ENCODE results near the gene HPGD.

HPGD gene

GRCh38 chr4:174522183-174523024 is at the start of gene HPGD:
Gene HPGD (minus strand): TSS chr4:174522488. CDS start chr4:174522451, 37 bp downstream.
- peak; percentile 5 for DNase-seq (ENCODE audit: low spot score)

- DNase-seq (ENCODE audit: low spot score): no peak
These were observed 42.2 kb upstream of the HPGD start for GRCh38 chr4:174564529-174564928.

DNA sequence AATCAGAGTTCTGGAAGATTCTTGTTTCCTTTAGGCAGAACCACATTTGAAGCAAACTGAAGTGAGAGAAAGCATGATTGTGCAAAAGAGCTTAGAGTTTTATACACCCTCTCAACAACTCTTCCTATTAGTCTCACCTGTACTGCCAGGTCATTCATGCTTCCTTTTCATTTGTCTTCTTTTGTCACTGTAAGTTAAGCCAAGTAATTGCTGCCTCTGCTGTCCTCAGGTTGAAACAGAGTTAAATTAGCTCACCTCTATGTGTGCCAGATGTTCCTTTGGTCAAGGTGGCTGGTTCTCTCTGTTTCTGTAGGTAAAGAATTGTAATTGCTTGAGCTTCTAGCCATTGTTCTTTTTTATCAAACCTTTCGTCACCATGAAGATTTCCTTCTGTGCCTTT is 41.1 kb upstream of the HPGD start:
- no peak for DNase-seq (ENCODE audit: low spot score)

GRCh38 chr4:174561560-174561959 is 39.3 kb upstream of the HPGD start:
- DNase-seq (ENCODE audit: low spot score): no peak

GRCh38 chr4:174559894-174560293 is 37.6 kb upstream of the HPGD start:
- no peak for DNase-seq (ENCODE audit: low spot score)

DNA sequence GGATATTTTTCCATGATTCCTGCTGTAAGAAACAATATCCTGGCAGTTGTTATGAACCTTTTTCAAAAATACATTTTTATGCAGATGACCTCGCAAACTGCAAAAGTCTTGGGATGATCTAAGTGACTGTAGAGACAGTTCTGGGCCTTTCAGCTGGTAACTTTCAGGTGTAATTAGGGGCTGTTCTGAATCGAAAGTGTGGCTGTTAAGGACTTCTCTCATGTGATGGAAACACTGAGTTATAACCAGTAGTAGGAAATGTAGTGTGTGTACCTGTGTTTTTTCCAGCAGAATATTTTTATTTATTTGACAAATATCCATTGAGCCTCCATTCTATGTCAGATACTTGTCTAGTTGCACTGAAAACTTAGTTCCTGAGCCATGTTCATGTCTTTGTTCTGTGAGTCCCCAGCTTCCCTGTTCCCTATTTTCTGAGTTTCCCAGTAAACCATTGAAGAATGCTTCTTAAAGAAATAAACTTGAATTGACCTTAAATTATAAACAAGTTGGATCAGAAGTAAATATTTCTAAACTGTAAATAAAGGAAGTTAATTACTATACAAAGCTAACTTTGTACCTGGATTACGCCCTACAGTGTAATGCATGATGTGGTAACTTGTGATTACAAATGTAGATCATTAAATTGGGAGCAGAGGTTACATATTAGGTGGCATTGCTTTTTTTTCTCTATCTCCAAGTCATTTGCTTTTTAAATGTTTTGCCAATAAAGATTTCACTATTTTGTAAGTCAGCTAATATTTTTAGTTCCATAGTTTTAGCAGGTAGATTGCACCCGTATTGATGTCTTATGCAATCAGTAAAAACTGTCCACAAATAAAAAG is 33.7 kb upstream of the HPGD start:
- DNase-seq (ENCODE audit: low spot score): no peak

GRCh38 chr4:174554231-174554728 is 32.0 kb upstream of the HPGD start:
- no peak for DNase-seq (ENCODE audit: low spot score)

DNA sequence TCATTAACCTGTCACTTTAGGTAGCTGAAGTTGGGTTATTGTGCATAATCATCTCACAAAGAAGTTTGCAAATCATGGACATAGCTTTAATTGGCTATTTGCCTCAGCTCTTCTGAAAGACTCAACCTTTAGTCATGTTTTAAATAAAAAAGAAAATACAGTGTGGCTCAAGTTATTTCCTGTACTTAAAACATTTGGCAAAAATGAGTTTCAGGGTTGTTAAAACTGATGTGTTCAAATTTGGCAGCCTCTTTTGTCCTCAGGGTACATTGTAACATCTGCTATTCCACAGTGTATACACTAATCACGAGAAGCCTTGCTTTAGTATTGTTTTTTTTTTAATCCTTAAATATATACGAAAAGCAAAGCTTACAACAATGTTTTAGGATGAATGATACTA is 31.5 kb upstream of the HPGD start:
- DNase-seq (ENCODE audit: low spot score): no peak

DNA sequence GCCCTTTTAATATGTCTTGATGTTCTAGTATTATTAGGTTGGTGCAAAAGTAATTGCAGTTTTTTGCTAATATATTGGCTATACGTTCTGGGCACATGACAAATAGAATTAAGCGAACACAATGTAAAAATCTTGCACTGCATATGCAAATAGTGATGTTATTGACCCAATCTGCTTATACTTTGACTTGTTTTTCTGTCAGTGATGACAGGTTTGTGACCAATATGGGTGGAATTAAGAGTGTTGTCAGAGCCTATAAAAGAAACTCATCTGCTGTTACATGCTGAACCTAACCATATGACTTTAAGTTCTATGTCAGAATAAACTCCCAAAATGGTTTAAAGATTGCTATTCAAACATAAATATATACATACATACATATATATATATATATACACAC is 30.7 kb upstream of the HPGD start:
- DNase-seq (ENCODE audit: low spot score): no peak

DNA sequence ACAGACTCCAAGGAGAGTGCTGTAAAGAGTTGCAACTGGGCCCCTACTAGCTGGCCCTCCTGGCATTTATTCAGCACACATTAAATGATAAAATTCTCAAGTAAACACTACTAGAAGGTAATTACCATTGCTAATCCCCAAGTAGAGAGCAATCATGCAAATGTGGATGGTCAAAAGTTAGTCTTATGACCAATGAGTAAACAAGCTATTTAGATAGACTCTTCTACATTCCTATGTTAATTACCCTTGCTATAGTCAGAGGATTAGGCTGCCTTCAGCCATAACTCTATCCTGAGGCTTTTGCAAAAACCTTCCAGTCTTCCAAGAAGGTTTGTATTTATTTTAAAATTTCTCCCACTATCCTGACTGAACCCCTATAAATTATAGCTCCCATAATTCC is 28.3 kb upstream of the HPGD start:
- no peak for DNase-seq (ENCODE audit: low spot score)

GRCh38 chr4:174549721-174550120 is 27.4 kb upstream of the HPGD start:
- DNase-seq (ENCODE audit: low spot score): no peak

- DNase-seq (ENCODE audit: low spot score): no peak
These were observed 23.0 kb upstream of the HPGD start for GRCh38 chr4:174545268-174545667.

DNA sequence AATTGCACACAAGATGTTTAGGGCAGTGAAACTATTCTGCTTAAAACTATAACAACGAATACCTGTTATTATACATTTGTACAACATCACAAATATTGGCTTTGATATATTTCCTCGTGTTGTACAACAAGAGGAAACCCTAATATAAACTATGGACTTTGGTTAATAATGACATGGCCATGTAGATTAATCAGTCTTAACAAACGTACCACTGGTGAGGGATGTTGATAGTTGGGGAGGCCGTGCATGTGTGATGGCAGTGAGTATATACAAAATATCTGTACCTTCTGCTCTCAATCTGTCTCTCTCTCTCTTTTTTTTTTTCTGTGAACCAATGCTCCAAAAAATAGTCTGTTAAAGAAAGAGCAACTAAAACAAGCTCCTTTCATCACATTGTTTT is 22.2 kb upstream of the HPGD start:
- DNase-seq (ENCODE audit: low spot score): no peak

DNA sequence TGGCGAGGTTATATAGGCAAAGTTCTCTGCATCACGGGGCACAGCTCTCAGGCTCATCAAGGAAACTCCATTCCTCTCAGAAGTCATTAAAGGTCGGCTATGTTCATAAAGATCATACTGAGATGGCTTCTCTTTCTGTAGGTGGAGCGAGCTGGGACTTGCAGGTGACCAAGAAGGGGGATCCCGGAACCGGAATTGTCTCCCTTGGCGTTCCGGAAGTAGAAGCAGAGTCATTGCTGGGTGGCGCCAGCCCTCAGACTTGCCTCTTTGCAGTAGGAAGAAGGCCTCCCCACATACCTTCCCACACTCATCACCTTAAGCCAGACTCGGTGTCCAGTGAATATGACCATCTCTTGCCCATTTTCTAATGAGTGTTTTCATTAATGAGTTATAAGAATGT is 17.9 kb upstream of the HPGD start:
- DNase-seq (ENCODE audit: low spot score): no peak

DNA sequence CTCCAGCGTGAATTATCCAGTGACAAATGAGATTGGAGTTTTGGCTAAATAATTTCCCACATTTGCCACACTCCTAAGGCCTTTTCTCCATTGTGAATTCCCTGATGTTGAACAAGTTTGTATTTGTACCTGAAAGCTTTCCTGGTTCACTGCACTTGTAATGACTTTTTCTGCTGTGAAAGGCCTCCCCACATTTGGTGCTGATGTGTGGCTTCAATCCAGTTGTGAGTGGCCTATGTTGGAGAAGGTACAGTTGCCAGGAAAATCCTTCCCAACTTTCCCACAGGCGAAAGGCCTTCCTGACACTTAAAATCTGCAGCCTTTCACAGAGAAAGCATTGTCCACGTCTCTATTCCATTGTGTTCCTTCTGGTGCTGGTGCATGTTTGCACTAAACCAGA is 17.3 kb upstream of the HPGD start:
- DNase-seq (ENCODE audit: low spot score): no peak

GRCh38 chr4:174538876-174539250 is 16.6 kb upstream of the HPGD start:
- DNase-seq (ENCODE audit: low spot score): no peak

DNA sequence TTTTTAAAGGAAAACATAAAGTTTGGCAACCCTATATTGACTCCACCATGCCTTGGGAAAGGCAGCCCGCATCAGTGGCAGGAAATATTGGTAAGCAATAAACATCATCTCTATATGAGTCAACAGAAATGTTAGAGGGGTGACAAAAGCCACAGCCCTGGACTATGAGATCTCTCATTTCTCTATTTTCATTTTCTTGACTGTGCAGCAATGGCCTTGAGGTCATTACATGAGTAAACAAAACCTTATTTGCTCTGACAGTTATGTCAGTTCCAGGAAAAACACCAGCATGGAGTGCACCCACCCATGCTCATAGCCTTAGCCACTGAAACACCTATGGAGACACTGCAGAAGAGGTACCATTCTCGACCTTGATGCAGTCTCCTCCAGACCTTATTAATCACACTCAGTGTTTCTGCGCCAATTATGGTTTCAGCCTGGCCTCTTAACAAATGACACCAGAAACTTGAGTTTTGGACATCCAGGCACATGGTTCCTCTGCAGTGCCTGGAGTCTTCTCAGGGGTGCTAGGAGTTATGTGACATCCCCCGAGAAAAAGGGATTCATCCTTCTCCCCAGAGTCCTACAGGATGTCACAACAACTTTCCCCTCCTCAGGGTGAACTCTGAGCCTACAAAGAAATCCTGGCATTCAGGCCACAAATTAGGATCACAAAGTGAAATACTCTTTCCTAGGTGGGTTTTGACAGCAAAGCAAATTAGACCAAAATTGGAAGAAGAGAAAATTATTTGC is 16.0 kb upstream of the HPGD start:
- no peak for DNase-seq (ENCODE audit: low spot score)

DNA sequence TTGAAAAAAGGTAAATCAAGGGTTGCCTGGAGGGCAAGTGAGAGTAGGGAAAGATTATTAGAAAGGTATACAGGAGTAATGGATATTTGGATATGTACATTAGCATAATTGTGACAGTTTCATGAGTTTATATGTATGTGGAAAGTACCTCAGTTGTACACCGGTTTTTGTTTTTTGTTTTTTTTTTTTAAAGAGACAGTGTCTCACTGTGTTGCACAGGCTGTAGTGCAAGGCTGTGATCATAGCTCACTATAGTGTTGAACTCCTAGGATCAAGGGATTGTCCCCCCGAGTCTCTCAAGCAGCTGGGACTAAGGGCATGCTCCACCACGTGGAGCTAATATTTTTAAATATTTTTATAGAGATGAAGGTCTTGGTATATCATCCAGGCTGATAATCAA is 15.3 kb upstream of the HPGD start:
- DNase-seq (ENCODE audit: low spot score): no peak

GRCh38 chr4:174534461-174534860 is 12.2 kb upstream of the HPGD start:
- no peak for DNase-seq (ENCODE audit: low spot score)

DNA sequence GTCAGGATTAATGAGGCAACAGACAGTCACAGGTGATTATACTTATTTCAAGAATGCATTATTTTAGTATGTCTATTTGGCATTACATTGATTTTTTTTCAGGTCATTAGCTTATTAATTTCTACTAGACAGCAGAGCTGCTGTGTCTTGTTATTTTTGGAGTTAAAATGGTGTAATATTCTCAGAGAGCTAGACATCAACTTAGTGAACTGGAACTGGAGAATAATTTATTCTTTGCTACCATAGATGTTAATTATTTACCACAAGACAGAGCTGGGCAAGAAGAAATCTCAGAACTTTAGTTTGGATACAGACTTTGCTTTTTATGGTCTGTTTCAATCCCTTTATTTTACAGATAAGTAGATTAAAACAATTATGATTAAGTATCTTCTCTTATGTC is 10.2 kb upstream of the HPGD start:
- no peak for DNase-seq (ENCODE audit: low spot score)

DNA sequence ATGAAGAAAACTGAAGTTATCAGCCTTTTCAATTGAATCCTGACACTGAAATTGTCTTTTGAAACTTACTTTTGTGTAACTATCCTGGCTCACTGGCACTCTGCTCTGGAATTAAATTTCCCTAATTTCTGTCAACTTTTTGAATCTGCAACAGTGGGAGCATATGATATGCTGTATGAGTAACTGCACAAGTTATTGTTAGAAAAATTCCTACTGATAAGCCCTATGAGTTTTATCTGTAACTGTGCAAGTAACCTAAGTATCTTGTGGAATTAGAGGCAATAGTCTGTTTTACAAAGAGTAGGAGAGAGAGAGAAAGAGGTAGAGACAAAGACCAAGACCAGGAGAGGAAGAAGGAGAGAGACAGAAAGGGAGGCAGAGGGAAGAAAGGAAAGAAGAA is 9.2 kb upstream of the HPGD start:
- DNase-seq (ENCODE audit: low spot score): no peak

- no peak for DNase-seq (ENCODE audit: low spot score)
These were observed 5.9 kb upstream of the HPGD start for GRCh38 chr4:174528226-174528625.
